ENCODE data around the gene NLRP3. TPM values are rescaled to one million over a fixed set of nuclear protein-coding genes. Genes with fewer than 3 reads are reported as not detected.

The NLRP3 gene
- total RNA-seq, 1 experiment from 2014 or later: not detected

DNA sequence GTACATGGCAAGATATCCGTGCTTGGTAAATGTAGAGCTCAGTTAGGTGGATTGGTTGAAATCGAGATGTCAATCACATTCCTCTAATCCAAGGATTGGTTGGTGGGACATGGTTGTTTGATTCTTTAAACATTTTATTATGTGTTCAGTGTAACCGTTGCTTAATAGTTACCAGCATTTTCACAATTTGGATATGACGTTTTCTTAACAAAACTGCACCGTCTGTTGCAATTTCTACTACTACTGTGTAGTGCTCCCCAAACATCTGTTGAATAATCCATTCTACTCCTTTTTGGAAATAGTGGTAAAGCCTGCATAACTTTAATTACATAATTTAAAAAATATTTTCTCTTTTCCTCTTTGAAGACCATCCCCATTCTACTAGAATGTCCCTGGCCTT, 25.6 kb downstream of the NLRP3 start:
- Mint-ChIP-seq H3K4me3 (no peak overlapping the region), H3K9me3 (peaks cover 0 to 6% of the 10 kb centered on the region in 2 experiments; a peak in 2 of 5 replicates), H3K27me3 (ENCODE audit: low read depth) (peaks cover 8% of the 10 kb centered on the region), H3K27ac (no peak overlapping the region; a peak in 1 of 7 replicates), H3K4me1 (peaks cover 16% of the 10 kb centered on the region in 2 experiments), H3K36me3 (ENCODE audit: insufficient read depth in 1 of 3, low read depth in 3 of 3) (no peaks in the 10 kb centered on the region; a peak in 1 of 7 replicates)
- H3K56ac ChIP-seq (ENCODE audit: insufficient read length, low read depth, low read length): no peak overlapping the region
- no peaks in the 10 kb centered on the region for H3K79me1 ChIP-seq (ENCODE audit: insufficient read depth, low read depth, low read length, poor library complexity, severe bottlenecking)
- no peaks in the 10 kb centered on the region for H3K27me3 ChIP-seq (ENCODE audit: insufficient read depth, low read length)
- no peaks in the 10 kb centered on the region for H3K9me3 ChIP-seq (ENCODE audit: control insufficient read depth, low read depth, low read length)
- H3K9ac ChIP-seq (ENCODE audit: extremely low read depth, insufficient read length, low read length): no peak overlapping the region
- H3K4ac ChIP-seq (ENCODE audit: low read depth, low read length): no peak overlapping the region
- H2AFZ ChIP-seq (ENCODE audit: low read length): no peak overlapping the region
- TF ChIP-seq, protein P1, sequence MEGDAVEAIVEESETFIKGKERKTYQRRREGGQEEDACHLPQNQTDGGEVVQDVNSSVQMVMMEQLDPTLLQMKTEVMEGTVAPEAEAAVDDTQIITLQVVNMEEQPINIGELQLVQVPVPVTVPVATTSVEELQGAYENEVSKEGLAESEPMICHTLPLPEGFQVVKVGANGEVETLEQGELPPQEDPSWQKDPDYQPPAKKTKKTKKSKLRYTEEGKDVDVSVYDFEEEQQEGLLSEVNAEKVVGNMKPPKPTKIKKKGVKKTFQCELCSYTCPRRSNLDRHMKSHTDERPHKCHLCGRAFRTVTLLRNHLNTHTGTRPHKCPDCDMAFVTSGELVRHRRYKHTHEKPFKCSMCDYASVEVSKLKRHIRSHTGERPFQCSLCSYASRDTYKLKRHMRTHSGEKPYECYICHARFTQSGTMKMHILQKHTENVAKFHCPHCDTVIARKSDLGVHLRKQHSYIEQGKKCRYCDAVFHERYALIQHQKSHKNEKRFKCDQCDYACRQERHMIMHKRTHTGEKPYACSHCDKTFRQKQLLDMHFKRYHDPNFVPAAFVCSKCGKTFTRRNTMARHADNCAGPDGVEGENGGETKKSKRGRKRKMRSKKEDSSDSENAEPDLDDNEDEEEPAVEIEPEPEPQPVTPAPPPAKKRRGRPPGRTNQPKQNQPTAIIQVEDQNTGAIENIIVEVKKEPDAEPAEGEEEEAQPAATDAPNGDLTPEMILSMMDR (conservative IDR thresholded peaks at IDR 0.05): no peak
- no peak overlapping the region for H4K91ac ChIP-seq (ENCODE audit: insufficient read length, low read depth, low read length)
- no peak overlapping the region for H2BK20ac ChIP-seq (ENCODE audit: low read depth, low read length, poor library complexity, severe bottlenecking)
- DNase-seq: no peak
- H3K14ac ChIP-seq (ENCODE audit: insufficient read depth, low read length): no peak overlapping the region
- no peak overlapping the region for H2BK120ac ChIP-seq (ENCODE audit: low read depth, low read length, poor library complexity, severe bottlenecking)
- no peaks in the 10 kb centered on the region for H4K20me1 ChIP-seq (ENCODE audit: control insufficient read depth, insufficient read depth, insufficient read length)
- H4K5ac ChIP-seq (ENCODE audit: insufficient read length, low read depth, low read length): no peak overlapping the region
- WGBS (ENCODE audit: extremely low coverage, insufficient read length, low lambda C conversion rate): no CpG with 5 or more reads among the region's 5 CpGs
- H3K4me1 ChIP-seq (ENCODE audit: insufficient read depth, low read length): no peaks in the 10 kb centered on the region; the same call in 1 of the 2 replicates
- no peak overlapping the region for H2BK5ac ChIP-seq (ENCODE audit: insufficient read length, low read length)
- H3T11ph ChIP-seq (ENCODE audit: low read length): no peak overlapping the region
- H3K4me2 ChIP-seq (ENCODE audit: insufficient read depth, insufficient read length, low read length): no peak overlapping the region
- H2AK5ac ChIP-seq (ENCODE audit: insufficient read length, low read length): no peak overlapping the region
- H3K18ac ChIP-seq (ENCODE audit: insufficient read length, low read depth, low read length): no peak overlapping the region
- H3K23ac ChIP-seq (ENCODE audit: insufficient read length, low read depth, low read length): no peak overlapping the region
- H4K8ac ChIP-seq (replicated peaks; ENCODE audit: insufficient read length, low read depth, low read length): no peak overlapping the region
- H3K23me2 ChIP-seq (ENCODE audit: insufficient read length, low read depth, low read length, poor library complexity, severe bottlenecking): no peaks in the 10 kb centered on the region
- H3K79me2 ChIP-seq (ENCODE audit: insufficient read depth, low read length): no peaks in the 10 kb centered on the region
- H2BK12ac ChIP-seq (ENCODE audit: insufficient read length, low read depth, low read length): no peak overlapping the region
- no peak overlapping the region for H3K27ac ChIP-seq (ENCODE audit: insufficient read length, low read depth, low read length)
- no peak overlapping the region for H2BK15ac ChIP-seq (ENCODE audit: low read depth, low read length)

All from H9 (cell line).